Activated effector memory CD4-positive, alpha-beta T cell treated with Interleukin-2 at 50 U/mL for 16 hours (primary cell): Measurements from ENCODE around the gene CUL5.
A peak's percentile ranks its signal among the peaks of the same experiment; 100 is the strongest.
"Not testable (repeated sequence)": the region's sequence is repeated elsewhere in the genome, so short reads cannot be mapped to it uniquely, and the experiment has no call there.

Experiments
- DNase-seq: peaks from one replicate; pipeline ENCODE4 v3.0.0-alpha.2; 2020

CUL5 gene

DNA sequence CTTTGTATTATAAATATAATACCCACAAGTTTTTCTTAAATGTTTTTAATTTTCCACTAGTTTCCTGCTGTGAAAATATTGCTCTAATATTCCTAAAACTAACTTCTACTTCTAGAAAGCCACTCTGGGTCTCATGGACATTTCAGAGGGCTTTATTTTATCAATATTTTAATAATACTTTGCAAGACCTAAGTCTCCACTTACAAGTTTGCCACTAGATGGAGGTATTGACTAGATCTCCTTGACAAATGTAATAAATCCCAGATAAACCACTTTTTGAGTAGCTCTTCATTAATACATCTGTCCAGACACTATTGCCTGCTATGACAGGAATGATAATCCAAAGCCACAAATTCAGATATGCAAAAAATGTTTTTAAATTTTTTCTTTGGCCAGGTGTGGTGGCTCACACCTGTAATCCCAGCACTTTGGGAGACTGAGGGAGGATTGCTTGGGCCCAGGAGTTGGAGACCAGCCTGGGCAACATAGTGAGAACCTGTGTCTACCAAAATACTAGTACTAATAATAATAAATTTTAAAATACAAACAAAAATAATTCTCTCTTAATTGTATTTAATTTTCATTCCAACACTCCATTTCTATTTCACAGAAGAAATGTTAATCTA is 109.2 kb downstream of the CUL5 start:
- DNase-seq: no peak

- DNase-seq: not testable (repeated sequence)
Measured at GRCh38 chr11:108120936-108121273, 112.2 kb downstream of the CUL5 start.

GRCh38 chr11:108121274-108122155 is 112.8 kb downstream of the CUL5 start, which contains the start of gene ACAT1:
Gene ACAT1, plus strand, starts transcription at chr11:108121567. Its CDS starts 40 bp downstream, at chr11:108121607.
- peak; percentile 94 for DNase-seq

GRCh38 chr11:108122166-108122628 is 113.5 kb downstream of the CUL5 start:
- no peak for DNase-seq

GRCh38 chr11:108125096-108125495 is 116.4 kb downstream of the CUL5 start:
- DNase-seq: no peak

- no peak for DNase-seq
Measured at GRCh38 chr11:108128772-108129171, 120.1 kb downstream of the CUL5 start.

DNA sequence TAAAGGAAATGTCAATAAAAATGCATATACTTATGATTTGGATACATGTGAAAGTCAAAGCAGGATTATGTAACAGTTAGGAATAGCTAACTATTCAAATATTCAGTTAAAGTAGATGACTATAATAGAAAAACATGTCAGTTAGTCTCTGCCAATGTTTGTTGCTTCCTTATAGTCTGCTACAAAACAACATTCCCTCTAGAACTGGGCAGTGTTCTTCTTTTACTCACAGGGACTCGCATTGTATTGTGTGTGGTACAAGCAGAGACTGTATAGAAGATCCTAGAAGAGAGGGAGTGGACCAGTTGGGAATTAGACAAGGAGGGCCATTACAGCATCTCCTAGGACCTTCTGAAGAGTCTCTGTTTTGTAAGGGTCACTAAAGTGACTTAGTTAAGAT is 123.3 kb downstream of the CUL5 start:
- no peak for DNase-seq

DNA sequence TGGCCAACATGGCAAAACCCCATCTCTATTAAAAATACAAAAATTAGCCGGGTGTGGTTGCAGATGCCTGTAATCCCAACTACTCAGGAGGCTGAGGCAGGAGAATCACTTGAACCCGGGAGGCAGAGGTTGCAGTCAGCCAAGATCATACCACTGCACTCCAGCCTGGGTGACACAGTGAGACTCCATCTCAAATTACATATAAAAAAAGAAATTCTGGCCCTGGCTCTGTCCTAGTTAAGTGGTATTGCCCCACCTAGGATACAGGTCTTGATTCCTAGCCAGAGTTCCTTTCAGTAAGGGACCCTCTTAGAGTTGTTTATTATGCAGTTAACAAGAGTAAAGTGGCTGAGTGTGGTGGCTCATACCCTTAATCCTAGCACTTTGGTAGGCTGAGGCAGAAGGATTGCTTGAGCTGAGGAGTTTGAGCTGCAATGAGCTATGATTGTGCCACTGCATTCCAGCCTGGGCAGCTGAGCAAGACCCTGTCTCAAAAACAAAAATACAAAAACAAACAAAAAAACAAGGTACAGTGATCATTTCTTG is 124.4 kb downstream of the CUL5 start:
- DNase-seq: not testable (repeated sequence)

DNA sequence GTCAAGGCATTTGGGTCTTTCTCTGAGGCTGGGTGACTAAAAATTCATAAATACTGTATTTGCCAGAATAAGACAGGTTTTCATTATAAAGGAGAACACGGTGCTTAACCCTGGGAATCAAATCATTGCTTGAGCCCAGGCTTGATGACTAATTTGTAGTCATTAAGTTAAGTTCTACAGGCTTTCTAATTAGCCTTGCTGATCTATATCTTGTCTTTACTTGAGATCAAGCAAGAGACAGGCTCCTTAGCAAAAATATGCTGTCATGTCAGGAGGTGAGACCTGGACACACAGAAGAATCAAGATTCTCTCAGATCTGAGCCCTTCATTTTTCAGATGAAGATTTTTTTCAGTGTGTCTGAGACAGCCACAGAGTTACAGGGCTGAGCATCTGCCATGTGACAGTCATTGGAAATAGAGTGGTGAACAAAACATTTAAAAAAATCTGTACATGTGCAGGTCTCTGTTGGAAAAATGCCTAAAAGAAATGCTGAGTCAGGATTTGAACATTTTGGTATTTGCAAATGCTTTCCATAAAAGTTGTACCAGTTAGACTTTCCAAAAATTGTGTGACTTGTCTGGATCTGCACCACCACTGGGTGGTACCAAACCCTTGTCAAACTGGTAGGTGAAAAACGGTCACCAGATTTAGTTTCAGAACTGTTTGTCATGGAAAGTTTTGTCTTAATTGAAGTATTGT is 127.3 kb downstream of the CUL5 start:
- no peak for DNase-seq

DNA sequence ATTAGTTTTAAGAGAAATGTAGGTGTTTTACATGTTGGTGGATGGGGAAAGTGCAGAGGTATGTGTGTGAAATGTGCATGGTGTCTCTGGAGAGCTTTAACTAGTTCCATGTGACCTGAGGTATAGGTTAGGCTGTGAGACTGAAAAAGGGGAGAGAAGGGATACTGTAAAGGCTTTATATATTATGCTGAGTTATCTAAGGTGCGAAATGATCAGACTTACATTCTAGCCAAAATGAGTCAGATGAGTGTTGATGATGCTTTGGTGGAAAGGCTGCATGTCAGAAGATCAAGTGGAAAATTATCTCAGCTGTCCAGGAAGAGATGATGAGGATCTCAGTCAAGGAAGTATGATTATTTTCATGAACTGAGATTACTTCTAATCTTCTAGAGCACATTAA is 128.5 kb downstream of the CUL5 start:
- DNase-seq: no peak

DNA sequence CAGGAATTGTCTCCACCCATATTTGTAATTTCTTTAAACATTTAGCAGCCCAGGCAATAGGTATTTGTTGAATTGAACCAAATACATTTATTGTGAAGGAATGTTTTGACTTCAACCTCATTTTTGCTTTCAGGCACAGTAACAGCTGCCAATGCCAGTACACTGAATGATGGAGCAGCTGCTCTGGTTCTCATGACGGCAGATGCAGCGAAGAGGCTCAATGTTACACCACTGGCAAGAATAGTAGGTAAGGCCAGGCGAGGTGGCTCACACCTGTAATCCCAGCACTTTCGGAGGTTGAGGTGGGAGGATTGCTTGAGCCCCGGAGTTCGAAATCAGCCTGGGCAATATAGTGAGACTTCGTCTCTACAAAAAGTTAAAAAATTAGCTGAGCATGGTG is 133.6 kb downstream of the CUL5 start:
- DNase-seq: no peak

DNA sequence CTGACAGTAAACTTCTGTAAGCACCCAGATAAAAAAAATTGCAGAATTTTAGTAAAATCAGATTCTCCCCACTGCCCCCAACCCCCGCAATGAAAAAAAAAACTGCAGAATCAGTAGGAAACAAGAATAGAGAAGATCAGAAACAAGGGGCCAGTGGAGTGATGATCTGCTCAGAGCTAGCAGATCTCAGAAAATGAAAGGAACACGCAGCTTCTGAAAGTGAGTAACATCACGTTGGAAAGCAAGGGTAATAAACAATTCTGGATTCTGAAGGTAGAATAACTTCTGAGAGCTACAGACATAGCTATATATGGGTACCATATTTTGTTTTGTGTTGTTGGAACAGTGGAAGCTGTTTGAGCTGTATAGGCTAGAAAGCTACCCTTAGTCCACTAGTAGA is 135.9 kb downstream of the CUL5 start:
- no peak for DNase-seq

GRCh38 chr11:108147150-108147549 is 138.5 kb downstream of the CUL5 start:
- no peak for DNase-seq

GRCh38 chr11:108148556-108148955 is 139.9 kb downstream of the CUL5 start:
- no peak for DNase-seq

GRCh38 chr11:108154591-108154990 is 145.9 kb downstream of the CUL5 start:
- DNase-seq: no peak
